ENCODE measurements around the gene RGL4.

Gene RGL4

DNA sequence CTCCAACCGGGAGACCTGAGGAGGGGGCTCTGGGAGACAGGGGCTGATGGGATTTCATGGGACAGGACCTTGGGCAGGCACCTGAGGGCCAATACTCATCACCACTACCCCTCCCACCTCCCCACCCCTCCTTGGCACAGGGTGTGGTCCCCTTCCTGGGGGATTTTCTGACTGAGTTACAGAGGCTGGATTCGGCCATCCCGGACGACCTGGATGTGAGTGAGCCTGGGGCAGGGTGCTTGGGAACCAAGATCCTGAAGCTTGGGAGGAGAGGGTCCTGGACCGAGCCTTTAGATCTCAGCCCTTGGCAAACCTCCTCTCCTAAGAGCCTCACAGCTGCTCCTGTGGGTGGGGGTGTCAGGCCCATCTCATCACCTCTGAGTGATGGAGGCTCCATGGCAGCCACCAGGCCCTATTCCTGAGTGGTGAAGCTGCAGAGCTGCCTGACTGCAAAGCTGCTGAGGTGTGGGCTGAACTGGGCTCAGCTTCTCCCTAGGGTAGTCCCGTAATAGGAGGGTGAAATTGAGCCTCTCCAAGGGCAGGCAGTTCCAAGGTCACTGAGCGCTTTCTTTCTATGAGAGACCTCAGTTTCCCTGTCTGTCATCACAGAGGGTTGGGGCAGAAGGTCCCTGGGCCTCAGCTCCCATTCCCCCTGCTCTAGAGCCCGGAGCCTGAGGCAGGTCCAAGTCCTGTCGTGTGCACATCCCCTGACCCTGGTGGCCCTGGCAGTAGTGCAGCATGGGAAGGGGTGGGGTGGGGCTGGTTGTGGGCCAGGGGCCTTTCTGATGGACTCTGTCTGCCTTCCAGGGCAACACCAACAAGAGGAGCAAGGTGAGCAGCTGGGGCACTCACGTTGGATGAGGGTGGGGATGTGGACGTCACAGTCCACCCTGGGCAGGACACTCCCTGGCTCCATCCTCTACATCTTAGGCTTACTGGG, 6.5 kb downstream of the RGL4 start:
- DNase-seq (ENCODE audit: low read depth, low spot score) = no peak
- H3K27ac ChIP-seq = no peak overlapping the region

DNA sequence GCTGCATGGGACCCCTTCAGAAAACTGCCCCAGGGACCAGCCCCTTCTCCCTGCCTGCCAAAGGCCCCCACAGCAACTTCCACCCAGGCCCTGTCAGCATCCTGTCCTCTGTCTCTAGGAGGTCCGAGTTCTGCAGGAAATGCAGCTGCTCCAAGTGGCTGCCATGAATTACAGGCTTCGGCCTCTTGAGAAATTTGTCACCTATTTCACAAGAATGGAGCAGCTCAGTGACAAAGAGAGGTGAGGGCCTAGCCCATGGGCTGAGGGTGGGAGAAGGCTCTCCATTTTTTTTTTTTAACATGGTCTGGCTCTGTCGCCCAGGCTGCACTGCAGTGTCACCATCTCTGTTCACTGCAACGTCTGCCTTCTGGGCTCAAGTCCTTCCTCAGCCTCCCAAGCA, 7.3 kb downstream of the RGL4 start:
- DNase-seq (ENCODE audit: low read depth, low spot score) = no peak
- no peak overlapping the region for H3K27ac ChIP-seq

DNA sequence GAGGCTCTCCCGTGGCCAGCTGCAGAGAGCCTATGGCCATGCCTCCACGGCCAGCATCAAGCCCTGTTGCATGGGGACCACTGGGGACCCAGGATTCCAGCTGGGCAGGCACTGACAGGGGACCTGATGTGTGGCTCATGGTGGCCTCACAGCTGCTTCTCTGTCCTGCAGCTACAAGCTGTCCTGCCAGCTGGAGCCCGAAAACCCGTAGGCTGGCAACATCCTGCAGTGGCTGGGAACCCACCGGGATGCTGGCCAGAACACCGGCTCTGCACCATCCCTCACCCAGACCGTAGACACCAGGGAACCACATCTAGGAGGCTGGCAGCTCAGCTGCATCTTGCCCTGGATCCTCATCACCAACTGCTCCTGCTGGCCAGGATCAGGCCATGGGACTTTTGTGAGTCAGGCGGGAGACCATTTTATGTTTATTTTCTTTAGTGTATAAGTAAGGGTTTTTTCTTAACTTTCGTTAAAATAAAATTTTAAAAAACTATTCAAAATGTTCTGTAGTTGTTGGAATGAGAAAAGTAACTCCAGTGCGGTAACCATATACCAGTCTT, 7.9 kb downstream of the RGL4 start:
- DNase-seq (ENCODE audit: low read depth, low spot score) = no peak
- H3K27ac ChIP-seq = no peak overlapping the region

DNA sequence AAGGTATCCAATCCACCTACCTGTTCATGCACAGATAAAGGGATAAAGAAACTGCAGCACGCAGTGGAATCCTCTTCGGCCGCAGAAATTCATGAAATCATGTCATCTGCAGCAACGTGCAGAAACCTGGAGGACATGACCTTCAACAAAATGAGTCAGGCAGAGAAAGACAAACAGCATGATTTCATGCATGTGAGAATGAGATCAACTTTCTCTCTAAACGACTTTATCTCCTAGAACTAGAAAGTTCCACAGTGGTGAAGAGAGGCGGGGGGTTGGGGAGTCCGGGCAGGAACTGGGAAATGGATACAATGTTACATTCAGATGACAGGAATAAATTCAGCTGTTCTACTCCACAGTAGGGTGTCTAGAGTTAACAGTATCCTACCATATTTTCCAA, 9.9 kb downstream of the RGL4 start:
- no peak for DNase-seq (ENCODE audit: low read depth, low spot score)
- no peak overlapping the region for H3K27ac ChIP-seq

DNA sequence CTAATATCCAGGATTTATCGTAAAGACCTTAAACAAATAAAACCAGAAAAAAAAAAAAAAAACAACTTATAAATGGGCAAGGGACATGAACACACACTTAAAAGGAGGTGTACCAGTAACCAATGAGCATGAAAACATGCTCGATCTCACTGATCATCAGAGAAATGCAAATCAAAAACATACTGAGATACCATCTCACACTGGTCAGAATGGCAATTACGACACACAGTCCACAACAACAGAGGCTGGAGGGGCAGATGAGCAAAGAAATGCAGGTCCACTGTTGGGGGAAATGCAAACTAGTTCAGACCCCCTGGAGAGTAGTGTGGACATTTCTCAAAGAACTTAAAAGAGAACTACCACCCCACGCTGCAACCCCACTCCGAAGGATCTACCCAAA, 13.2 kb downstream of the RGL4 start:
- H3K27ac ChIP-seq = no peak overlapping the region
- DNase-seq (ENCODE audit: low read depth, low spot score) = no peak

DNA sequence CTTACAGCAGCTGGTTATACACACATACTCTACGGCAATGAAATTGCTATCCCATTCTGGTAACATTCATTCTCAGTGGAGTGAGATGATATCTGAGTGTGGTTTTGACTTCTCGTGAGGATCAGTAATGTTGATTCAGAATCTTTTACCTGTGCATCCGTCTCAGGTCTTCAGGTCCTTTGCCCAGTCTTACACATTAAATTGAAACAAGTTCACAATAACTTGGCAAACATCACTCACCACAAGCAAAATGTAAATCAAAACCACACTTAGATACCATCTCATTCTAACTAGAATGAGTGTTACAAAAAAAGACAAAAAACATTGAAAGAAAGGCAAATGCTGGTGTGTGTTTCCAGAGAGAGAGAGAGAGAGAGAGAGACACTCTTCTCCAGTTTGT, 14.0 kb downstream of the RGL4 start:
- no peak for DNase-seq (ENCODE audit: low read depth, low spot score)
- H3K27ac ChIP-seq = no peak overlapping the region

DNA sequence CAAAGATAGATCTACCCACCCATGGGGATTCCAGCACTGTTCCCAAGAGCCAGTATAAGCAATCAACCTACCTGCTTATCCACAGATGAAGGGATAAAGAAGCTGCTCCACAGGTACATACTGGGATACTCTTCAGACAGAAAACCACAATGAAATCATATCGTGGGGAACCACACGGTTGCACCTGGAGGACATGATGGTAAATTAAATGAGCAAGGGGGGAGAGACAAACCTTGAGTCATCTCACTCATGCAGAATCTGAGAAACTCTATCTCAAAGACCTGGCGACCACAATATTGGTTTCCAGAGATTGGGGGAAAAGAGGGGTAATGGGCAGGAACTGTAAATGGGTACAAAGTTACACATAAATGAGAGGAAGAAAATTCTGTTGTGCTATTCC, 14.5 kb downstream of the RGL4 start:
- no peak overlapping the region for H3K27ac ChIP-seq
- DNase-seq (ENCODE audit: low read depth, low spot score) = no peak

DNA sequence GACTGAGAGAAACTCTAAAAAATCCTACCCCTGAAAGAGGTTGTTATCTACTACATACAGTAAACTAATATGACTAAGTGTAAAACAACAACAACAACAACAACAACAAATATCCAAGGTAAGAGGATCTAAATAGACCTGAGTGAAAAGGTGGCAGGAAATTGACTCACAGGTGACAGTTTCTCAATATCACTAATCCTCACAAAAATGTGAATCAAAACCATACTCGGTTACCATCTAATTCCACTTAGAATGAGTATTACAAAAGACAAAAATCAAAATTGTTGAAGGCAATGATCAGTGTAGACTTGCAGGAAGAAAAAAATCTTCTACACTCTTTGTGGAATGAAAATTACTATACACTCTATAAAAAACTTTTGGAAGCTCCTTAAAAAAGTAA, 17.5 kb downstream of the RGL4 start:
- H3K27ac ChIP-seq = no peak overlapping the region
- no peak for DNase-seq (ENCODE audit: low read depth, low spot score)

DNA sequence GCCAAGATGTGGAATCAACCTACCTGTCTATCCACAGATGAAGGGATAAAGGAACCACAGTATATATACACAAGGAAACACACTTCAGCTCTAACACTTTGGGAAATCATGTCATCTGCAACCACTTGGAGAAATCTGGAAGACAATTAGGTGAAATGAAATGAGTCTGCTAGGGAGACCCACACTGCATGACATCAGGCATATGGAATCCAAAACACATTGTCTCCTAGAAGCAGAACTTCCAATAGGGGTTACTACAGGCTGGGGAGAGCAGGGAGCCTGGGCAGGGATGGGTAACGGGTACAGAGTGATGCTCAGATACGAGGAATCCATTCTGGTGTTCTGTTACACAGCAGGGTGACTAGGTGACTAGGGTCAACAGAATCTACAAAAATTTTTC, 18.3 kb downstream of the RGL4 start:
- no peak for DNase-seq (ENCODE audit: low read depth, low spot score)
- no peak overlapping the region for H3K27ac ChIP-seq

DNA sequence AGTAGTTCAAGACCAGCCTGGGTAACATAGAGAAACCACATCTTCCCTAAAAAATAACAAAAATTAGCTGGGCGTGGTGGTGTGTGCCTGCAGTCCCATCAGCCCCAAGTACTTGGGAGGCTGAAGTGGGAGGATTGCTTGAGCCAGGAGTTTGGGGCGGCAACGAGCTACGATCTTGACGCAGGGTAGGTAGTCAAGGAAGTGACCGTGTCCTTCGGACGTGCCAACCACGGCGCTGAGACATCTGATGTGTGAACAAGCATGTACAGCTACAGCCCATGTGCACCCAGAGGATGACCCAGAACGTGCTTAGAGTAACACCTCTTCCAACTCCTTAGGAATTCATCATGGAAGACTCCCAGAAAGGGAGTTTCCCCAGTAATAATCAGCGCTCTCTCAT, 21.4 kb downstream of the RGL4 start:
- DNase-seq (ENCODE audit: low read depth, low spot score) = no peak
- H3K27ac ChIP-seq = no peak overlapping the region

DNA sequence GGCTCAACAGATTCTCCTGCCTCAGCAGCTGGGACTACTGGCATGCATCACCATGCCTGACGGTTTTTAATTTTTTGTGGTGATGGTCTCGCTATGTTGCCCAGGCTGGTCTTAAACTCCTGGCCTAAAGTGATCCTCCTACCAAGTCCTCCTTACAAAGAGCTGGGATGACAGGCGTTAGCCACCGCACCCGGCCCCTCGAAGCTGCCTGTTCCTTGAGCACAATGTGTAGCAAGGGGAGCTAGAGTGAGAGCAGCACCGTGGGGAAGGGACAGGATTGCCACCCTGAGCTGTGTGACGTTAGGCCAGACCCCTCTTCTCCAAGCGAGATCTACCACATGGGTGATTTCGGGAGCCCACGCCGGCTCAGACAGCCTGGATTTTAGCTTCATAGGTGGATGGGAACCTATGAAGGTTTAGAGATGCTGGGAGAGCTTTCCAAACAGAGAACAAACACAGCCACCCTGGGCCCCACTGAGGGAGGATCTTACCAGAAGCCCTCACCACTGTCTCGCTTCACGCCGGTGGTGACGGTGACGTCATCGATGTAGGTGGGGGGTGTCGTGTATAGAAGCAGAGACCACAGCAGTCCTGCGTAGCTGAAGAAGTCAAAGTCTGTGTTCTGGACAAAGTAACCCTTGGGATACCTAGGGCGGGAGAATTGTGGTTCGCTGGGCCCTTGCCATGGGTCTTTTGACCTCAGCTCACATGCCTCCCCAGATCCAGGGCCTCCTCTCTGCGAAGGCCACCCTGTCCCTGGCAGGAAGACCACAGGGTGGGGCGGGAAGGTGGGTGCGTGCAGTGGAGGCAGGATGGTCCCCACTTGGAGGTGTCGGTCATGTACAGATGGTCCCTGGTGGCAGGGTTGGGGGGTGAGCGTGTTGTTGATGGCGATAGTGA, 23.1 kb downstream of the RGL4 start:
- no peak overlapping the region for H3K27ac ChIP-seq
- no peak for DNase-seq (ENCODE audit: low read depth, low spot score)

DNA sequence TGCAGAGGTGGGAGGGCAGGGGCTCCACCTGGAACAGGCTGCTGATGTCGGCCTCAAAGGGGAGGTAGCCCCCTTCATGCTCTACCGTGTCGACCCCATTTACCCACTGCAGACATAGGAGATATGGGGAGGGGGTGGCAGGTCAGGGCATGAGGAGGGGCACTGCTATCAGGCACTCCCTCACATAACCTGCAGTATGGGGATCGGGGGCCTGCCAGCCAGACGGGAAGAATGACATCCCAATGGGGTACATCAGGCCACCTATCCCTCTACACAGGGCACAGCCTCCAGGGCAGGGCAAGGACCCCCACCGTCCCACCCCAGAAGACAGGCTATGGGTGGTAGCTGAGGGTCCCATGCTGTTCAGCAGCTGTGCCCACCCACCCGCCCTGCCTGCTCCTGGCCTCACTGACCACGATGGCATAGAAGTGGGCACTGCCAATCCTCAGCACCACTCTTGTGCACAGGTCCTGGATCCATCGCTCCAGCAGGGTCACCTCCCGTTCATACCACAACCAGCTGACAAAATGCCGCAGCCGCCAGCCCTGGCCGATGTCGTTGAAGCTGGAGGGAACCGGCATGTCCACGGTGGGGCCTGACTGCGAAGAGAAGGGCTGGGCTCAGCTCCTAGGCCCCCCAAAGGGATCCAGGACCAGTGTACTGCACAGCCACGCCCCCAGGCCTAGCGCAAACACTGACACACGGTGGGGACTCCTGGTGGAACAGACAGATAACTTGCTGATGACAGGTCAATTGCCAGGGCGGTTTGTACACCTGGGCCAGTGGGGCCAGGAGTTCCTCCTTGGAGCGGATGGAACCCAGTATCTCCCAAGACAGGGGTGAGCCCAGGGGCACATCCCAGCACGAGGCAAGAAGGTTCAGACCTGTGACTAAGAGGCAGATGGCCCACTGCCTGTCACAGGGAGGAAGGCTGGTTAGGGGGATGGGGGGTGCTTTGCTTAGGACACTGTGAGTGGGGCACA, 24.1 kb downstream of the RGL4 start:
- DNase-seq (ENCODE audit: low read depth, low spot score) = no peak
- no peak overlapping the region for H3K27ac ChIP-seq

DNA sequence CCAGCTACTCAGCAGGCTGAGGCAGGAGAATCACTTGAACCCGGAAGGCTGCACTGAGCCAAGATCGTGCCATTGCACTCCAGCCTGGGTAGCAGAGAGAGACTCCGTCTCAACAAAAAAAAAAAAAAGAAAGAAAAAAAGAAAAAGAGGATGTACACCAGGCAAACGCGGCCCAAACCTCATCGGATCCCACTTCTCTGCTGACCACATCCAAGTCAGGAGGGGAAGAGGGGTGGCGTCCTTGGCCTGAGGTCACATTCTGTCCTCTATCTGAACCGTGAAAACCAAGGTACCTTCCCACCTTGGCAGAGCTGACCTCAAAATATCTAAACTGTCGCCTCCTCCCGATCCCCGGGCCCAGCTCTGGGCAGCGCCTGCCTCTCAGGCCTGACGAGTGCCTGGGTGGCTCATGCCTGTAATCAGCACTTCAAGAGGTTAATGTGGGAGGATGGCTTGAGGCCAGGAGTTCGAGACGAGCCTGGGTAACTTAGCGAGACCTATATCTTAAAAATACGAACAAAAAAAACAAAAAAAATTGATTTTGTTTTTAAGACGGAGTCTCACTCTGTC, 25.1 kb downstream of the RGL4 start:
- no peak for DNase-seq (ENCODE audit: low read depth, low spot score)

DNA sequence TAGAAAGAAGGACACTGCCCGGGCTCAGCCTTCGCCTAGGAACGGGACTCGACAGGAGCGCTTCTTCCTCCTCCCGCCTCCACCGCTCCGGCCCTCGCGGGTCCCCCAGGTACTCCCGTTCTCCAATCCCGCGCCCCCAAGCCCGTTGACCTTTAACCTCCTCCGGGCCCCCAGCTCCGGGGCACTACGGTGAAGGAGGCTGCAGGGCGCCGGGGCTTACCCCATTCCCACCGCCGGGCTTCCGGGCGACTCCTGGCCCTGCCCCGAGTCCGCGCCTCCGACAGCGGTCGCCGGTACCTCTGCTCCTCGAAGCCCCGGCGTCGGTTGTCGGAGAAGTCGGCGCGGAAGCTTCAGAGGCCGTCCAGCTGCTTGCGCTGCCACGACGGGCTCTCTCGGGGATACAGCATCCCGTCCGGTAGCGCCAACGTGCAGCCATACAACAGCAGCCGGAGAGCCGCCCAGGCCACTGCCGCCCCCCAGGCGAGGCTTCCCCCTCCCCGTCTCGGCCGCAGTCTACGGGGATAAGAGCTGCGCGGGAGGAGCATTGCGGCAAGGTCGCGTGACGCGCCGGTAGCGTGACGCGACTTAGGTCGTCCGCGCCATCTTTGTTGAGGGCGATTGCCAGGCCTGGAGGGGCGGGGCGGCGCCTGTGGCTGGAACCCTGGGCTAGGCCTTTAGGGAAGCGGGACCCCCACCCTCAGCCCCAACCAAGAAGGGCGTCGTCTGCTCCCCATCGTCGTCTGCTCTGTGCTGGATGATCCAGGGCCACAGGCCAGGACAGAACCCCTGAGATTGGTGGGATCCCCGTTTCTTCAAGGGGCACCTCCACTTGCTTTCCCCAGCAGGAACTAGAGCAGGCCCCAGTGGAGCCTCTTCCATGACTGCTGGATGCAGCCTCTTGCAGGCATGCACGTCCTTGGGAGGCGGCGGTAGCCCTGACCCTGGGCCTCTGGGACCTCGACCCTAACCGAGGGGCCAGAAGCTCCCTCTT, 26.3 kb downstream of the RGL4 start:
- peak; percentile 24 for DNase-seq (ENCODE audit: low read depth, low spot score)
- H3K27ac ChIP-seq = no peak overlapping the region

More for the DNA sequence above, 25.1 kb downstream of the RGL4 start:
- no peak overlapping the region for H3K27ac ChIP-seq

DNA sequence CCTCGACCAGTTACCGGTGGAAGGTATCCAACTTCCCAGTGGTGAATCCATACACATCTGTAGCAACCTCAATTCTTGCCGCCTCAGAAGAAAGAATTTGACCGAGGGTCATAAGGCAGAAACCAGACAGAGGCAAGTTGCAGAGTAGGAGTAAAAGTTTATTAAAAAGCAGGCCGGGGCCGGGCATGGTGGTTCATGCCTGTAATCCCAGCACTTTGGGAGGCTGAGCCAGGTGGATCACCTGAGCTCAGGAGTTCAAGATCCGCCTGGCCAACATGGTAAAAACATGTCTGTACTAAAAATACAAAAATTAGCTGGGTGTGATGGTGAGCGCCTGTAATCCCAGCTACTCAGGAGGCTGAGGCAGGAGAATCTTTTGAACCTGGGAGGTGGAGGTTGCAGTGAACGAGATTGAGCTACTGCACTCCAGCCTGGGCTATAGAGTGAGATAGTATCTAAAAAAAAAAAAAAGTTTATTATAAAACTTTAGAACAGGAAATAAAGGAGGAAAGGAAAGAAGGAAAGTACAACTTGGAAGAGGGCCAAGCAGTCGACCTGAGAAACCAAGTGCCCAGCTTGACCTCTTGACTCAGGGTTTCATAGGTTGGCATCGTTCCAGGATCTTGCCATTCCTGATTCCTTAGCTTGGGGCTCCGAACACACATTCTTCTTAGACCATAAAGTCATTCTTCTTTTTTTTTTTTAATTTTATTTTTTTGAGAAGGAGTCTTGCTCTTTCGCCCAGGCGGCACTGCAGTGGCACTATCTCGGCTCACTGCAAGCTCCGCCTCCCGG, 27.8 kb downstream of the RGL4 start:
- DNase-seq (ENCODE audit: low read depth, low spot score) = no peak
- no peak overlapping the region for H3K27ac ChIP-seq

DNA sequence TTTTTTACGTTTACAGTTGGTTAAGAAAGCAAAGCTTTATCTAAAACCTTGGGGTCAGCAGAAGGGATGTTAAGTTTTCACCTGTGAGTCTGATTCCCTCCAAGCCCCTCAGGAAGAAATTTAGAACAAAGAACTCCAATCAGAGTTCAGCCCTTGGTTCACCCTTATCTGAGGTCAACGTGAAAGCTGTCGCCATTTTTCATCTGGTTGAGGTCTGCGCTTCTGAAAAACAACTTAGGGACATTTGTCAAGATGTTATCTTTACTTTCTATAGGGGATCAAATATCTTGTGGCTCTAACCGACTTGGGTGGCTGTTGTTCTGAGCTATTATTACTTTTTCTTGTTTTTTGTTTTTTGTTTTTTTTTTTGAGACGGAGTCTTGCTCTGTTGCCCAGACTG, 30.0 kb downstream of the RGL4 start:
- no peak for DNase-seq (ENCODE audit: low read depth, low spot score)
- H3K27ac ChIP-seq = no peak overlapping the region

DNA sequence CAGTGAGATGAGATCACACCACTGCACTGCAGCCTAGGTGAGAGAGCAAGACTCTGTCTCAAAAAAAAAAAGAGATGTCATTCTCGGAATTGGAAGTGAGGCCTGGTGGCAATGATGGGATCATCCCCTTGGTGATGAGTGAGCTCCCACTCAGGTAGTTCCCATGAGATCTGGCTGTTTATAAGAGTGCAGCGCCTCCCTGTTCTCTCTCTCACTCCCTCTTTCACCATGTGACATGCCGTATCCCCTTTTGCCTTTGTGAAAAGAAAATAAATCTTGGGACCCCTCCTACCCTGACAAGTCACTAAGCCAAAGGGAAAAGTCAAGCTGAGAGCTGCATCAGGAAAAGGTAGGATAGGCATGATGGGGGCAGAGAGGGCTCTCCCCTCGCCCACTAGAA, 31.3 kb downstream of the RGL4 start:
- DNase-seq (ENCODE audit: low read depth, low spot score) = no peak

DNA sequence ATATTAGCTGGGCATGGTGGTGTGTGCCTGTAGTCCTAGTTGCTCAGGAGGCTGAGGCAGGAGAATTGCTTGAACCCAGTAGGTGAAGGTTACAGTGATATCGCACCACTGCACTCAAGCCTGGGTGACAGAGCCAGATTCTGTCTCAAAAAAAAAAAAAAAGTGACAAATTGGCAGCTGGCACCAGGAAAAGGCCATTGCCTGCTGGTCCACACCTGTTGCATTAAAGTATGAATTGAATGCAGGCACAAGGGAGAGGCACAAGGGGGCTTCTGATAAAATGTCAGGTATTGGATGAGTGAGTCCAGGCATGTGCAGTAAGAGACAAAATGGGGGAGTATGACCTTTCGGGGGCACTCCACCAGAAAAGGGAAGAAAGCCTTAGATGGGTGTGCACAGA, 31.9 kb downstream of the RGL4 start:
- no peak for DNase-seq (ENCODE audit: low read depth, low spot score)
- H3K27ac ChIP-seq = no peak overlapping the region

More for the DNA sequence above, 31.3 kb downstream of the RGL4 start:
- H3K27ac ChIP-seq = no peak overlapping the region
